NCI-H187 (cell line): ENCODE results near the gene OR2V1.
"Not testable (repeated sequence)": the region's sequence is repeated elsewhere in the genome, so short reads cannot be mapped to it uniquely, and the experiment has no call there.

Experiments used
- DNase-seq, 2 experiments: peaks; one replicate each; lab custom pipeline; 2025; lab: John Stamatoyannopoulos, UW

OR2V1 gene

GRCh38 chr5:181160152-181160754 is 29.3 kb upstream of the OR2V1 start:
- no peak for DNase-seq

GRCh38 chr5:181159286-181160151 is 28.6 kb upstream of the OR2V1 start:
- DNase-seq = peak; percentile 41 to 55

DNA sequence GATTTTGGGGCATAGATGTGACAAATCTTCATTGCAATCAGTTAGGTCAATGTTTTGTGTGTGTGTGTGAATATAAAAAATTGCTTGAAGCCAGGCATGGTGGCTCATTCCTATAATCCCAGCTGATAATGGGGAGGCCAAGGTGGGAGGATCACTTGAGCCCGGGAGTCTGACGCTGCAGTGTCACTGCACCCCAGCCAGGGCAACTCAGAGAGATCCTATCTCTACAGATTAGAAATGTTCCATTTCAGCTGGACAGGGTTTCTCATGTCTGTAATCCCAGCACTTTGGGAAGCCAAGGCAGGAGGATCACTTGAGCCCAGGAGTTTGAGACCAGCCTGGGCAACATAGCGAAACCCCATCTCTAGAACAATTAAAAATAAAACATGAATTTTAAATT is 27.9 kb upstream of the OR2V1 start:
- no peak for DNase-seq

DNA sequence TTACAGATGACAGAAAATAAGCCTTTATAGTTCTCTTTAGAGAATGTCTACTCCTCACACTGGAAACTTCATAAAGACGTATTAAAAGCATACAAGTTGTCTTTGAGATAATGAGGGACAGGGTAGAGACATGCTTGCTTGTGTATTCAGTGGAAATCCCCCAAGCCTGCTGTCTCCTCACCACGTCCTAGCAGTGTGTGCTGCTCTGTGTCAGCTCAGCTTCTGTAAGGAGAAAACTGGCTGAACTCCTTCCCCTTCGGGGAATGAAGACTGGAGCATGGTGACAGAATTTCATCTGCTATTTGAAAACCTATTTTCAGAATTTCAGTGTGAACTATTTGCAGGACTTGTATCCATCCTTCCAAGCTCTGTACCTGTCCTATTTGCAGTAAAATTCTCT is 25.8 kb upstream of the OR2V1 start:
- DNase-seq = no peak

DNA sequence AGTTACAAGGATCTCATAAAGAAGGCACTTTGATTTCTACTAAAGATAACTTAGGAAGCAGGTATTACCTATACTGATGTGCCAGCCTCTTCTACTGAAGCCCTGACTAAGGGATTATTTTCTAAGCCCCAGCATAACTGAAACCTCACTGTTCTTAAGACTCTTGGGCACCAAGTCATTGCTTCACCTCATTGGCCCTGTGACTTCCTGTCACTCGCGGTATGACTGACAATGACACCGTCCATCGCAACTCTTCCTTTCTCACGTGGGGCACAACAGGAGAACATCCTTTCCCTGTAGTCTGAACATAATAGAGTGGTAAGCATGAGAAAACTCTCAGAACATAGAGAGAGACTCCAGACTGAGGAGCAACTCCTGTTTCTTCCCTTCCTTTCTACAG is 22.8 kb upstream of the OR2V1 start:
- no peak for DNase-seq

DNA sequence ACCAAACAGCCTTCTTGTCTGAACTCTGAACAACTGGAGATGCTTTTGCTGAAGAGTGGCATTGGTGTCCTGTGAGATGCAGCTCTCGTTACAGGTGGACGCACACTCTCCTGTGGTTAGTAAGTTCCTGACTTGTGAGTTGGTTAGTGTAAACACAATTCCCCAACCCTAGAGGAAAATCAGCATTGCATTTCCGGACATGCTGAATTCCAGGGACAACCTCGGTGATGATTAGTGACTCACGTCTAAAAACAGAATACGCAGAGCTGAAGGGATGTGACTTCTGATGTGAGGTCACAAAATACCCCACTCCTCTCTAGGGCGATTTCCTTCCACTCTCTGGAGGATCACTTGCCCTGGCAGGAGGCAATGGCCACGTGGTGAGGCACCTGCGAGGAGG is 21.4 kb upstream of the OR2V1 start:
- DNase-seq = no peak

- no peak for DNase-seq
Observed at GRCh38 chr5:181151146-181151545, 20.2 kb upstream of the OR2V1 start.

DNA sequence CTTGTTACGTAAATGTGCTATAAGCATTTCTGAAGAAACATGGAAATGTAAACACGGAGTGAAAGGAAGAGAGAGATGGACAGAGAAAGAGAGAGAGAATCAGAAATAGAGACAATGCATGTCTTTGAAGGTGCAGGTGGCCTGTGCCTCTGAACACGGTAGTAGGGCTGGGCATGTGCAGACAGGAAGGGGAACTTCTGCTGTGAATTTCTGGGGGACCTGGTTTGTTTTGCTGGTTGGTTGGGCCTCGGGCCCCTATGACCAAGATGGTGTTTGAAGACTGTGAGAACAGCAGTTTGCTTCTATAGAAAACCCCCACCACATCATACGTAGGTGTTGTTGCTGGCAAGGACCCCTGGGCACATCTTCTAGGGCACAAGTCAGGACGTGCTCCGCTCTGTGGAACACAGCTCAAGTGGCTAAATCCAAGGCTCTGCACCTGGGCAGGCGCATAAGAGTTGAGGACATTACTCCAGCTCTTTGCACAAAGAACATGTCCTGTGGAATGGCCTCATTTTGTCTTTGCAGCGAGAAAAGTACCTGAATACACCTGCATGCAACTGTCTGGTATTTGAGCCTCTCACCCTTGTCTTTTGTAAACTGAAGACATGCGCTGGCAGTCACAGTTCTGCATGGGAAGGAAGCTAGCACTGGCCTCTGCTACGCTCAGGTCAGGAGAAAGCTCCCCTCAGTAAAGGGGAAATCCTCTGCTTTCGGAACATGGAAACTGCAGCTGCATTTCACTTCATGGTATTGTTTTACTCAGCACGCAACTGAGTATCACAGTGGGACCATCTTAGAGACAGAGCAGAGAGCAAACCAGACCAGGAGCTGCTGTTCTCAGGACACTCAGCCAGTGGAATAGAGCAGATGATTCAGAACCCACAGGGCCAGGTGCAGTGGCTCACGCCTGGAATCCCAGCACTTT is 19.1 kb upstream of the OR2V1 start:
- DNase-seq = no peak

DNA sequence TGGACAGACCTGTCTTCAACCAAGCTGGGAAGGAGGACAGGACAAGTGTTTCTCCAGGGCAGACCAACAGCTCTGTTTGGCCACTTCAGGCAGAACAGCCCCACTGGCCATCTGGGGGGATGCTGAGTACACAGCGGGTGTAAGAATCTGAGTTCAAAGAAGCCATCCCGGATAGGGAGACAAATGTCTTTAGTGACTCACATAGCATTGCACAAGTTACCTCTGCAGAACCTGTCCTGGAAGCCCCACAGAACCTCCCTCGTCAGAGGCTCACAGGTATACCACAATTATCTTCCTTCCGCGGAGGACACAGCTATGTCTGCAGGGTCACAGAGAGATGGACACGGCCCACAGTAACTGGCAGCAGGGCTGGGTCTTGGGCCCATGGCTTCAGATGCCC is 18.4 kb upstream of the OR2V1 start:
- DNase-seq = no peak

- DNase-seq = not testable (repeated sequence)
Observed at GRCh38 chr5:181146927-181147636, 16.1 kb upstream of the OR2V1 start, which contains the start of gene OR2V2. Gene OR2V2 (plus strand): TSS chr5:181147586. CDS start chr5:181154943, 7,357 bp downstream.

- no peak for DNase-seq
Observed at GRCh38 chr5:181145133-181145532, 14.2 kb upstream of the OR2V1 start.

GRCh38 chr5:181142054-181142453 is 11.1 kb upstream of the OR2V1 start:
- no peak for DNase-seq

- no peak for DNase-seq
Observed at GRCh38 chr5:181140766-181141165, 9.8 kb upstream of the OR2V1 start.

- DNase-seq = no peak
Observed at GRCh38 chr5:181138258-181138657, 7.3 kb upstream of the OR2V1 start.

DNA sequence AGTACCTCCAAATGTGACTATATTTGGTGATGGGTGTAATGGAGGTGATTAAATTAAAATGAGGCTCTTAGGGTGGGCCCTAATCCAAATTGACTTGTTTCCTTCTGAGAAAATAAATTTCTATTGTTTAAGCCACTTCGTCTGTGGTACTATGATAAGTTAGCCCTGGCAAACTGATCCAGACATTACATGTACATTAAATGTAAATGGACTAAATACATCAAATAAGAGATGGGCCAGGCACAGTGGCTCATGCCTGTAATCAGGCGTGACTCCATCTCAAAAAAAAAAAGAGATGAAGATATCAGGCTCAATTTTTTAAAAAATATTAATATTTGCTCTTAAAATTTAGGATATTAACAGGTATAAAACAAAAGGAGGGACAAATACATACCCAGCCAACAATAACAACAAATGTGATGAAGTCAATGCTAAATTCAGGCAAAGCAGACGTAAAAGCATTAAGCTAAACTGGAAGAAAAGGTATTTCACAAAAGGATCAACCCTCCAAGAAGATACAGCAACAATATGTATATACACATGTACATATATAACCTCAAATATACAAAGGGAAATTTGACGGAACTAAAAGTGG is 5.5 kb upstream of the OR2V1 start:
- DNase-seq = no peak

DNA sequence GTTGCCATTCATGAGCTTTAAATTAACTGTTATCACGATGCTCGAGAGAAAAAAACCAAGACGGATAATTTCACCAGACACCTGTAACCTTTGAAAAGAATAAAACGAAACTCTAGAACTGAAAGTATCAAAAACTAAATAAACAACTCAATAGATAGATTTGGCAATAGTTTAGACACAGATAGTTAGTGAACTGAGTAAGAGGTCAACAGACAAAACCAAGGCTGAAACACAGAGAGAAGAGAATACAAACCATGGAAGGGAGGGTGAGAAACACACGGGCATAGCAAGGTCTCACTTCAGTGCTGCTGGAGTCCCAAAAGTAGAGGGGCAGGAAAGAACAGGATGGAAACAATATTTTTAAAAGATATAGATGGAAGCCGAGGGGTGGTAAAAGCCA is 3.3 kb upstream of the OR2V1 start:
- no peak for DNase-seq

DNA sequence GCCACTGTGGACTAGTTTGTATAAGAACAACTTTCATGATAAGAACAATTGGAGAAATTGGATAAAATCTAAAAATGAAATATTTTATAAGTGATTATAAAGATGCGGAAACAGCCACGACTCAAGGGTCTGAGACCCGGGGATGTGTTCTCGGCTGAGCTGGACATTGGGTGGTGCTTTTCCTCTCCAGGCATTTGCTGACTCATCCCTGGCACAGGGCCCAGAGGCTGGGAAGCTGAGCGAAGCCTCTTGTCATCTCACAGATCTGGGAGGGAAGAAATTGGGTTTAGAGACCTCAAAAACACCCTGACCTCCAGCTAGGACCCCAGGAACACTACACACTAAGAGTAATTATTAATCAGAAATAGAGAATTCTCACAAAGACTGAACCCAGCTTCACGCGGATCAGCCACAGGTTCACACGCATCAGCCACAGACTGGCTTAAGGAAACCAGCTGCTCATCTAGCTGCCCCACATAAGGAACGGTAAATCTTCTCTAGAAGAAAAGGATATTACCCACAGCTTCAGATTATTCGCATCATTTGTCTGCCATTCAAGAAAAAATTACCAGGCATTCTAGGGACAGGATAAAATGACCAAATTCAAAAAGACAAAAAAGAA is 2.8 kb upstream of the OR2V1 start:
- DNase-seq = no peak

DNA sequence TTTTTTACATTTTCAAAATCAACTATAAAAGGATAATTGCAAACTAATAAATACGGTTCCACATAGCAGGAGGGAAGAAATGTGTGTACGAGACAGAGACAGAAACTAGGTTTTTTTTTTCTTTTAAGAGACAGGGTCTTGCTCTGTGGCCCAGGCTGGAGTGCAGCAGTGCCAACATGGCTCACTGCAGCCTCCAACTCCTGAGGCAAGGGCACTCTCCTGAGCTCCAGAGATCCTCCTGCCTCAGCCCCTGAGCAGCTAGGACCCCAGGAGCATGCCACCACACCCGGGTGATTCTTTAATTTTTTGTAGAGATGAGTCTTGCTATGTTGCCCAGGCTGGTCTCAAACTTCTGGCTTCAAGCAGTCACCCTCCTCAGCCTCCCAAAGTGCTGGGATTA is 2.1 kb upstream of the OR2V1 start:
- DNase-seq = no peak

- no peak for DNase-seq
Observed at GRCh38 chr5:181131514-181131913, 545 bp upstream of the OR2V1 start.

GRCh38 chr5:181130081-181130480 is 888 bp downstream of the OR2V1 start:
- DNase-seq = not testable (repeated sequence)

DNA sequence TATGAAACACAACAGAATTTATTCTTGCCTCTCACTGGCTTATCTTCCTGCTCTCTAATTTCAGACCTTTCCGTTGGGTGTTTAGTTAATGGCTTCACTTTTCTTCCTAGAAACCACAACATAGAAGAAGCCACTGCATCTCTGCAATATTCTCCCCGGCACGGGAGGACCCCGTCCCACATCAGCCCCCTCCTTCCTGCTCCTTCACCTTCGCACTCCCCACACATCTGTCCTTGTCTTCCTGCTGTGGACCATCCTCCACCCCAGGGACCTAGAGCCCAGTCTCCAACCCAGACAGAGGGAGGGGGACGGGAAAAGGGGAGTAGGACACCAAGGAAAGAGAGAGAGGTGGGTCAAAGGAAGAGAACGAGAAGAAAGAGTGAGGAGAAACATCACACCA is 1.4 kb downstream of the OR2V1 start:
- no peak for DNase-seq
